ENCODE measurements around the gene ZNF366.

The ZNF366 gene

GRCh38 chr5:72518001-72518683 is 10.9 kb upstream of the ZNF366 start:
- DNase-seq (ENCODE audit: low read depth, low spot score), result peak; percentile 67

- no peak for DNase-seq (ENCODE audit: low read depth, low spot score)
Observed at GRCh38 chr5:72516916-72517315, 9.7 kb upstream of the ZNF366 start.

GRCh38 chr5:72515211-72515610 is 8.0 kb upstream of the ZNF366 start:
- DNase-seq (ENCODE audit: low read depth, low spot score), result no peak

GRCh38 chr5:72512593-72512860 is 5.3 kb upstream of the ZNF366 start:
- DNase-seq (ENCODE audit: low read depth, low spot score), result no peak

- no peak for DNase-seq (ENCODE audit: low read depth, low spot score)
Observed at GRCh38 chr5:72511774-72512592, 4.8 kb upstream of the ZNF366 start.

- peak; percentile 39 for DNase-seq (ENCODE audit: low read depth, low spot score)
Observed at GRCh38 chr5:72511366-72511765, 4.2 kb upstream of the ZNF366 start.

- DNase-seq (ENCODE audit: low read depth, low spot score), result peak; percentile 58
Observed at GRCh38 chr5:72510610-72511181, 3.5 kb upstream of the ZNF366 start.

GRCh38 chr5:72509401-72509800 is 2.2 kb upstream of the ZNF366 start:
- DNase-seq (ENCODE audit: low read depth, low spot score), result no peak

- no peak for DNase-seq (ENCODE audit: low read depth, low spot score)
Observed at GRCh38 chr5:72508241-72509170, 1.3 kb upstream of the ZNF366 start.

GRCh38 chr5:72507907-72508238 is 663 bp upstream of the ZNF366 start:
- DNase-seq (ENCODE audit: low read depth, low spot score), result peak; percentile 34

- no peak for DNase-seq (ENCODE audit: low read depth, low spot score)
Observed at GRCh38 chr5:72506158-72506549, 1.1 kb downstream of the ZNF366 start.

GRCh38 chr5:72505539-72506157 is 1.6 kb downstream of the ZNF366 start:
- no peak for DNase-seq (ENCODE audit: low read depth, low spot score)

GRCh38 chr5:72505016-72505415 is 2.2 kb downstream of the ZNF366 start:
- no peak for DNase-seq (ENCODE audit: low read depth, low spot score)

GRCh38 chr5:72503888-72504491 is 3.2 kb downstream of the ZNF366 start:
- DNase-seq (ENCODE audit: low read depth, low spot score), result peak; percentile 39

- DNase-seq (ENCODE audit: low read depth, low spot score), result peak; percentile 65
Observed at GRCh38 chr5:72501488-72501887, 5.7 kb downstream of the ZNF366 start.

- no peak for DNase-seq (ENCODE audit: low read depth, low spot score)
Observed at GRCh38 chr5:72499730-72500129, 7.5 kb downstream of the ZNF366 start.

GRCh38 chr5:72499090-72499489 is 8.1 kb downstream of the ZNF366 start:
- DNase-seq (ENCODE audit: low read depth, low spot score), result no peak

- peak; percentile 68 for DNase-seq (ENCODE audit: low read depth, low spot score)
Observed at GRCh38 chr5:72498284-72498683, 8.9 kb downstream of the ZNF366 start.

GRCh38 chr5:72497823-72498222 is 9.4 kb downstream of the ZNF366 start:
- DNase-seq (ENCODE audit: low read depth, low spot score), result no peak

- no peak for DNase-seq (ENCODE audit: low read depth, low spot score)
Observed at GRCh38 chr5:72495410-72495809, 11.8 kb downstream of the ZNF366 start.

- DNase-seq (ENCODE audit: low read depth, low spot score), result no peak
Observed at GRCh38 chr5:72494623-72495124, 12.5 kb downstream of the ZNF366 start.
